Neural cell (in vitro differentiated cells): ENCODE results near the gene MAGI1. TPM values are rescaled to one million over a fixed set of nuclear protein-coding genes. Genes with fewer than 3 reads are reported as not detected.

Source experiments
- H2AFZ ChIP-seq: fragments of 200-600, 300-800 bp; sonication (generic), shearing (Covaris generic); 2 replicates; pipeline ENCODE4 v1.6.0; 2014; ENCODE audit warnings: low read depth, mild to moderate bottlenecking, antibody characterized with exemption, low read length, moderate library complexity
- H3F3A ChIP-seq: fragments of 200-600 bp; shearing (Covaris generic); 2 replicates; pipeline ENCODE4 v1.6.1; 2016; ENCODE audit warnings: mild to moderate bottlenecking, moderate library complexity, mixed read lengths, antibody characterized with exemption, low read length; ENCODE audit not compliant: insufficient read depth, poor library complexity, severe bottlenecking
- H3K27ac ChIP-seq: fragments of 200-600, 300-800 bp; sonication (generic), shearing (Covaris generic); 2 replicates; pipeline ENCODE4 v1.5.1; 2014; ENCODE audit warnings: mild to moderate bottlenecking, low read length, moderate library complexity
- H3K27me3 ChIP-seq: fragments of 300-800, 200-600 bp; sonication (generic), shearing (Covaris generic); 2 replicates; pipeline ENCODE4 v1.6.0; 2014; ENCODE audit warnings: mild to moderate bottlenecking, low read depth, low read length, moderate library complexity; ENCODE audit not compliant: insufficient read depth
- H3K36me3 ChIP-seq: fragments of 300-800, 200-600 bp; sonication (generic), shearing (Covaris generic); 2 replicates; pipeline ENCODE4 v1.5.1; 2014; ENCODE audit warnings: mild to moderate bottlenecking, antibody characterized with exemption, low read length, moderate library complexity; ENCODE audit not compliant: insufficient read depth
- H3K4me2 ChIP-seq: fragments of 300-800, 200-600 bp; sonication (generic), shearing (Covaris generic); 2 replicates; pipeline ENCODE4 v1.6.0; 2014; ENCODE audit warnings: mild to moderate bottlenecking, low read length
- H3K4me3 ChIP-seq: fragments of 300-800, 200-600 bp; sonication (generic), shearing (Covaris generic); 2 replicates; pipeline ENCODE4 v1.5.1; 2014; ENCODE audit warnings: mild to moderate bottlenecking, low read length, moderate library complexity
- H3K79me2 ChIP-seq: fragments of 200-600 bp; shearing (Covaris generic); replicated peaks from 2 replicates; pipeline ENCODE4 v1.6.0; 2014; ENCODE audit warnings: mild to moderate bottlenecking, low read length, moderate library complexity; ENCODE audit not compliant: insufficient read depth
- H3K9ac ChIP-seq: fragments of 300-800, 200-600 bp; sonication (generic), shearing (Covaris generic); 2 replicates; pipeline ENCODE4 v1.6.1; 2016; ENCODE audit warnings: mild to moderate bottlenecking, low read length, mixed read lengths
- H3K9me2 ChIP-seq: fragments of 200-600 bp; shearing (Covaris generic); 2 replicates; pipeline ENCODE4 v1.6.1; 2016; ENCODE audit warnings: mild to moderate bottlenecking, low read length, mixed read lengths; ENCODE audit not compliant: insufficient read depth
- H3K9me3 ChIP-seq: fragments of 200-600, 300-800 bp; sonication (generic), shearing (Covaris generic); 2 replicates; pipeline ENCODE4 v1.6.1; 2016; ENCODE audit warnings: mild to moderate bottlenecking, mixed run types, low read length, moderate library complexity, mixed read lengths
- H4K20me1 ChIP-seq: fragments of 200-600 bp; shearing (Covaris generic); 2 replicates; pipeline ENCODE4 v1.6.1; 2016; ENCODE audit warnings: mild to moderate bottlenecking, mixed run types; ENCODE audit not compliant: insufficient read depth
- EP300 ChIP-seq: fragments of 450-650 bp; conservative IDR thresholded peaks from 2 replicates; pipeline ENCODE4 v1.6.1; 2014; ENCODE audit warnings: antibody characterized with exemption, mild to moderate bottlenecking, moderate library complexity; ENCODE audit not compliant: poor library complexity, severe bottlenecking
- EZH2 ChIP-seq: fragments of 200-600, 300-800 bp; shearing (Covaris generic), sonication (generic); IDR thresholded peaks from 2 replicates; pipeline ENCODE4 v1.6.1; 2014; ENCODE audit warnings: antibody characterized with exemption, low read length, borderline replicate concordance, mild to moderate bottlenecking; ENCODE audit not compliant: insufficient read depth, poor library complexity, severe bottlenecking
- MXI1 ChIP-seq: fragments of 450-650 bp; conservative IDR thresholded peaks from 2 replicates; pipeline ENCODE4 v1.6.1; 2014; ENCODE audit warnings: antibody characterized with exemption, mild to moderate bottlenecking; ENCODE audit not compliant: poor library complexity, severe bottlenecking
- POLR2AphosphoS5 ChIP-seq: IDR thresholded peaks from 2 replicates; pipeline ENCODE4 v1.6.1; 2012
- RAD21 ChIP-seq: fragments of 450-650 bp; conservative IDR thresholded peaks from 2 replicates; pipeline ENCODE4 v1.6.1; 2014; ENCODE audit warnings: antibody characterized with exemption, mild to moderate bottlenecking, moderate library complexity
- SMC3 ChIP-seq: fragments of 450-650 bp; conservative IDR thresholded peaks from 2 replicates; pipeline ENCODE4 v1.6.1; 2014; ENCODE audit warnings: antibody characterized with exemption, mild to moderate bottlenecking, moderate library complexity; ENCODE audit not compliant: poor library complexity
- TAF1 ChIP-seq: IDR thresholded peaks from 2 replicates; pipeline ENCODE4 v1.6.1; 2012; ENCODE audit warnings: low read depth
- polyA plus RNA-seq: library from polyadenylated mRNA; depleted of rRNA; stranded (reverse); fragments of >200 nt; gene quantifications from 2 replicates; pipeline ENCODE4 v1.2.3, GENCODE V29; 2014
- TF ChIP-seq, protein P1 (sequence below): fragments of 450-650 bp; IDR thresholded peaks from 2 replicates; pipeline ENCODE4 v1.5.1; 2014; ENCODE audit warnings: antibody characterized with exemption, mild to moderate bottlenecking, moderate library complexity; ENCODE audit not compliant: poor library complexity, severe bottlenecking
- TF ChIP-seq, protein P2 (sequence below): IDR thresholded peaks from 2 replicates; pipeline ENCODE4 v1.6.1; 2012; ENCODE audit warnings: borderline replicate concordance

MAGI1 gene
- polyA plus RNA-seq, 1 donor from 2014 or later, result 44.7 TPM

DNA sequence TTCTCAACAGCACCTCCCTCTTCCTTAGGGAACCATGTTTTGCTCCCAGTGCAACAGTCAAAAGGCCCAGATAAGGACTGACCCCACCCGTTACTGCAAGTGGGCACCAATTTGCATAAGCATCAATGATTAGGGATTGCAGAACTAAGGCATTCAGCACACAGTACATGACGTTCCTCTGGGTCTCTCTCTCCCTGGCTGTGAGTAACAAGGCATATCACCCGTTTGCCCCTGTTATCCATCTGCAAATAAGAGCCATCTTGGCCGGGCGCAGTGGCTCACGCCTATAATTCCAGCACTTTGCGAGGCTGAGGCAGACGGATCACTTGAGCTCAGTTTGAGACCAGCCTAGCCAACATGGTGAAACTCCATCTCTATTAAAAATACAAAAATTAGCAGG, 18.8 kb downstream of the MAGI1 start:
- Histone ChIP-seq H3K27me3 (no peaks in the 10 kb centered on the region), H3K9me3 (no peaks in the 10 kb centered on the region), H2AFZ (no peak overlapping the region), H3K27ac (no peak overlapping the region), H3K36me3 (no peaks in the 10 kb centered on the region), H4K20me1 (no peaks in the 10 kb centered on the region), H3K4me2 (no peak overlapping the region), H3K9me2 (no peaks in the 10 kb centered on the region), H3F3A (no peaks in the 10 kb centered on the region), H3K79me2 (no peaks in the 10 kb centered on the region), H3K4me3 (no peak overlapping the region), H3K9ac (no peak overlapping the region)
- TF ChIP-seq, protein P1, sequence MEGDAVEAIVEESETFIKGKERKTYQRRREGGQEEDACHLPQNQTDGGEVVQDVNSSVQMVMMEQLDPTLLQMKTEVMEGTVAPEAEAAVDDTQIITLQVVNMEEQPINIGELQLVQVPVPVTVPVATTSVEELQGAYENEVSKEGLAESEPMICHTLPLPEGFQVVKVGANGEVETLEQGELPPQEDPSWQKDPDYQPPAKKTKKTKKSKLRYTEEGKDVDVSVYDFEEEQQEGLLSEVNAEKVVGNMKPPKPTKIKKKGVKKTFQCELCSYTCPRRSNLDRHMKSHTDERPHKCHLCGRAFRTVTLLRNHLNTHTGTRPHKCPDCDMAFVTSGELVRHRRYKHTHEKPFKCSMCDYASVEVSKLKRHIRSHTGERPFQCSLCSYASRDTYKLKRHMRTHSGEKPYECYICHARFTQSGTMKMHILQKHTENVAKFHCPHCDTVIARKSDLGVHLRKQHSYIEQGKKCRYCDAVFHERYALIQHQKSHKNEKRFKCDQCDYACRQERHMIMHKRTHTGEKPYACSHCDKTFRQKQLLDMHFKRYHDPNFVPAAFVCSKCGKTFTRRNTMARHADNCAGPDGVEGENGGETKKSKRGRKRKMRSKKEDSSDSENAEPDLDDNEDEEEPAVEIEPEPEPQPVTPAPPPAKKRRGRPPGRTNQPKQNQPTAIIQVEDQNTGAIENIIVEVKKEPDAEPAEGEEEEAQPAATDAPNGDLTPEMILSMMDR, result no peak
- TF ChIP-seq MXI1 (no peak), TAF1 (no peak), RAD21 (no peak), SMC3 (no peak), POLR2AphosphoS5 (no peak), EZH2 (no peak), EP300 (no peak)
- TF ChIP-seq, protein P2, sequence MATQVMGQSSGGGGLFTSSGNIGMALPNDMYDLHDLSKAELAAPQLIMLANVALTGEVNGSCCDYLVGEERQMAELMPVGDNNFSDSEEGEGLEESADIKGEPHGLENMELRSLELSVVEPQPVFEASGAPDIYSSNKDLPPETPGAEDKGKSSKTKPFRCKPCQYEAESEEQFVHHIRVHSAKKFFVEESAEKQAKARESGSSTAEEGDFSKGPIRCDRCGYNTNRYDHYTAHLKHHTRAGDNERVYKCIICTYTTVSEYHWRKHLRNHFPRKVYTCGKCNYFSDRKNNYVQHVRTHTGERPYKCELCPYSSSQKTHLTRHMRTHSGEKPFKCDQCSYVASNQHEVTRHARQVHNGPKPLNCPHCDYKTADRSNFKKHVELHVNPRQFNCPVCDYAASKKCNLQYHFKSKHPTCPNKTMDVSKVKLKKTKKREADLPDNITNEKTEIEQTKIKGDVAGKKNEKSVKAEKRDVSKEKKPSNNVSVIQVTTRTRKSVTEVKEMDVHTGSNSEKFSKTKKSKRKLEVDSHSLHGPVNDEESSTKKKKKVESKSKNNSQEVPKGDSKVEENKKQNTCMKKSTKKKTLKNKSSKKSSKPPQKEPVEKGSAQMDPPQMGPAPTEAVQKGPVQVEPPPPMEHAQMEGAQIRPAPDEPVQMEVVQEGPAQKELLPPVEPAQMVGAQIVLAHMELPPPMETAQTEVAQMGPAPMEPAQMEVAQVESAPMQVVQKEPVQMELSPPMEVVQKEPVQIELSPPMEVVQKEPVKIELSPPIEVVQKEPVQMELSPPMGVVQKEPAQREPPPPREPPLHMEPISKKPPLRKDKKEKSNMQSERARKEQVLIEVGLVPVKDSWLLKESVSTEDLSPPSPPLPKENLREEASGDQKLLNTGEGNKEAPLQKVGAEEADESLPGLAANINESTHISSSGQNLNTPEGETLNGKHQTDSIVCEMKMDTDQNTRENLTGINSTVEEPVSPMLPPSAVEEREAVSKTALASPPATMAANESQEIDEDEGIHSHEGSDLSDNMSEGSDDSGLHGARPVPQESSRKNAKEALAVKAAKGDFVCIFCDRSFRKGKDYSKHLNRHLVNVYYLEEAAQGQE, result no peak

DNA sequence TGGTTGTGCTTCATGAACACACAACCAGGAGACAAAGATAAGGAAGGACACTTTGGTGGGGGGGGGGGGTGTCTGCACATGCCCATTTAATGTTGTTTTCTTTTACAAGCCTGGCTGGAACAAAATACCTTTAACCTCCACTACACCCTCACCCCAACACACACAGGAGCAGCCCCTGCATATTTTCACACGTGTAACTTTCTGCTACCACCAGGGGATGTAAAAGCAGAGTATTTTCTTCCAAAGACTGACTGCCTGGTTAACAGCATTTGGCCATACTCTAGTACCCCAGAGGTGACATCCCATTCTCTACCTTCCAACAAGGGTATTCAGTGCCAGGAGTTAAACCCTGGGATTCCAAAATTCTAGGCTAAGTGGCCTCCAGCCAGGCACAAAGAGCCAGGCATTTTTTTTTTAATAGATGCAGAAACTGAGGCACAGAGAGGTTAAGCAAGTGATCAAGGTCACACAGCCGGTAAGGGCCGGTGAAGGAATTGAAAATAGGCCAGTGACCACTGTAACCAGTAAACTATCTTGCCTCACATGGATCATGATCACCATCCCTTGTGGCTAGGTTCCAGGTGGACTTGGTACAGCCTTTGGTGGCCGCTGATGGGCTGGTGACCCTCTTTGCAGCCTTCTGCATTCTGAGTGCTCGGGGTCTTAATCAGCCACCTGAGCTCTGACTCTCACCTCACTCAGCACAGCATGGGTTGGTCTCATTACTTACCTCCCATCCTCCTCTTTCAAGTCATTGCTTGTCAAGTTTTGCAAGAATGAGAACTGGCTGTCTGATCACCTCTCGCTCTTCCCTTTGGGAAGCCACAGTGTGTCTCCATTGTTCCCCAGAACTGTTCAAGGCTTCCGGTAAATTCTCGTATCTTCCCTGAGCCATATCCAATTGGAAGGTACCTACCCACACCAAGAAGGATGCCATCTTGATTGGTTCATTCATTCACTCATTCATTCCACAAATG, 20.4 kb downstream of the MAGI1 start:
- no peaks in the 10 kb centered on the region for H3K79me2 ChIP-seq
- H3K9me2 ChIP-seq, result no peaks in the 10 kb centered on the region
- no peak overlapping the region for H2AFZ ChIP-seq
- H3K27me3 ChIP-seq, result no peaks in the 10 kb centered on the region
- no peak overlapping the region for H3K4me2 ChIP-seq
- no peaks in the 10 kb centered on the region for H3K9me3 ChIP-seq
- no peaks in the 10 kb centered on the region for H3F3A ChIP-seq
- H3K36me3 ChIP-seq, result no peaks in the 10 kb centered on the region
- TF ChIP-seq EZH2 (no peak), EP300 (no peak), TAF1 (no peak), SMC3 (no peak)
- TF ChIP-seq, protein P1, result peak; percentile 8
- TF ChIP-seq, protein P2, result no peak
- H3K4me3 ChIP-seq, result no peak overlapping the region
- H3K9ac ChIP-seq, result no peak overlapping the region
- H4K20me1 ChIP-seq, result no peaks in the 10 kb centered on the region
- no peak overlapping the region for H3K27ac ChIP-seq
